GM21381 (cell line): ENCODE measurements around the gene EFCAB12.
"Not testable (repeated sequence)": the region's sequence is repeated elsewhere in the genome, so short reads cannot be mapped to it uniquely, and the experiment has no call there.

Experiments used
- ATAC-seq: cut with Tn5 transposase; IDR thresholded peaks from one replicate; pipeline ENCODE4 v1.9.1; 2021; ENCODE audit warnings: mild to moderate bottlenecking, moderate library complexity; ENCODE audit not compliant: unreplicated experiment

EFCAB12 gene

GRCh38 chr3:129421988-129422745 is 6.3 kb downstream of the EFCAB12 start:
- ATAC-seq = no peak

- ATAC-seq = no peak
These were observed 7.1 kb downstream of the EFCAB12 start for GRCh38 chr3:129421236-129421883.

DNA sequence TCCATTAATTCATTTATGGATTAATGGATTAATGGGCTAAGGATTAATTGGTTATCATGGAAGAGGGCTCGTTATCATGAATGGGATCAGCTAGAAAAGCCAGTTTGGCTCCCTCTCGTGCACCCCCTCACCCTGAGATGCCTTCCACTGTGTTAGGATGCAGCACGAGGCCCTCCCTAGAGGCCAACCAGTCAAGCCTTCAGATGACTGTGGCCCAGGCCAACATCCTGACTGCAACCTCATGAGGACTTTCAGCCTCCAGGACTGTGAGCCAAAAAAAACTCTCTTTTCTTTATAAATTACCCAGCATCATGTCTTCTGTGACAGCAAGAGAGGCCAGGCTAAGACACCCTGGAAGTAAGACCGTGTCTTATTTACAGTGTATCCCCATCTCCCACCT is 9.0 kb downstream of the EFCAB12 start:
- no peak for ATAC-seq

DNA sequence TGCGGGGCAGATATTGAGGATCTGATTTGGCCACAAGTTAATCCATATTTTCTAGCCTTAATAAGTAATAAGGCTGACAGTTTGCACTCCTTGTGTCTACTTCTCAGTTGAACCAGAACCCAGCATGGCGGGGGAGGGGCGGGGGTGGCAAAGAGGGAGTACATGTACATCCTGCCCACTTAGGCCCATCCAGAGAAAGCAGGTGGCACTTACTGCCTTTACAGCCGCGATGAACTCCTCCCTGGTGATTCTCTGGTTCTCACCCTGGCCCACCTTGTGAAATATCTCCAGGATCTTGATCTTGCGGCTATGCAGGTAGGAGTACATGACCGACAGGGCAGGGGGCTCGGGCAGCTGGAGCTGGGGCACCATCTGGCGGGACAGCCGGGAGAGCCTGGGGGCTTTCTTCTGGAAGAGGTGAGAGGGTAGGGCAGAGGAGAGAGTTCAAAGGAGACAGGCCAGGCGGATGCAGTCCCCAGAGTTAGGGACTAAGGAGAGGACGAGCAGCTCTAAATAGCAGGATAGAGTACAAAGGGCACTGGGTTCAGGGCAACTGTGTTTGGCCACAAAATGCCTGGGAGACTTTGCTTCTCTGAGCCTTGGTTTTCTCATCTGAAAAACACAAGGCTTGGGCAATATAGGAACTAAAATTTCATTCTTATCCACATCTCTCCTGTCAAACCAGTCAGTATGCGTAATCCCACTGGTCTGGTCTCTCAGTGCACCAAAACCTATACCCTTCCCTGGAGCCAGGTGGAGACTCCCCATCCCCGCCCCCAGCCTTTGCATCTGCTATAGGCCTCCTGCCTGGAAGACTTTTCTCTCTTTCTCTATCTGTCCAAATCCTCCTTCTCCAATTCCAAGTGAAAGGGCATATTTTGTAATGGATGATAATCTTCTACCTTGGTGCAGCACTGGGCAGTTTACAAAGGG is 10.1 kb downstream of the EFCAB12 start:
- no peak for ATAC-seq

GRCh38 chr3:129417326-129417725 is 11.1 kb downstream of the EFCAB12 start:
- no peak for ATAC-seq

- ATAC-seq = no peak
These were observed 12.0 kb downstream of the EFCAB12 start for GRCh38 chr3:129416415-129416814.

DNA sequence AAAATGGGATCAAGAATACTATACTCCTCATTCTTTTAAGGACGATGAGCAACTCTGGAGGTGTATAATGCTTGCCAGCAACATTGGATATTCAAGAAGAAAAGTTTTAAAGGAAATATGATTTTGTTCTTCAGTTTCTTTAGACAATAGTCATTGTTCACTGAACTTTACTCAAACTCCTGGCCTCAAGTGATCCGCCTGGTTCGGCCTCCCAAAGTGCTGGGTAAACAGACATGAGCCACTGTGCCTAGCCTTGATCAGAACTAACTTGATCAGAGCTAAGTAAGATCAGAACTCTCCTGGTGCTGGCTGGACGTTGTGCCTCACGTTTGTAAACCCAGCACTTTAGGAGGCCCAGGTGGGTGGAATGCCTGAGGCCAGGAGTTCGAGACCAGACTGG is 12.6 kb downstream of the EFCAB12 start:
- ATAC-seq = no peak

DNA sequence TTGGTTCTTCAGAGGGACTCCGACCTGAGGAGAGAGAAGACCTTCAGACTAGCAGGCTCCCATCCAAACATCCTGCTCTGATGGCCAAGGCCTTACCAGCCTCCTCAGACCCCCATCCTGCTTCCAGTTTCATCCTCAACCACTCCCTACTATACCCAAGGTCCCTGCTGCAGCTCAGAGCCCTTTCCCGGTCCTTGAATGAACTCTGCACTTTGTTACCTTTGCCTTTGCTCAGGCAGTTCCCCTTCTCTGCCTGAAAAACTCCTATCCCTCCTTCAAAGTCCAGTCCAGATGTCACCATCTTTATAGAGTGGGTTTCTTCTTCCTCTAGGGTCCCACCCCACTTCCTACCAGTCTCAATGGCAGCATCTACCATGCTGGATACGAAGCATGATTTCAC is 13.1 kb downstream of the EFCAB12 start:
- no peak for ATAC-seq

GRCh38 chr3:129413687-129414506 is 14.5 kb downstream of the EFCAB12 start:
- no peak for ATAC-seq

GRCh38 chr3:129413238-129413637 is 15.2 kb downstream of the EFCAB12 start:
- not testable (repeated sequence) for ATAC-seq

GRCh38 chr3:129412542-129413198 is 15.8 kb downstream of the EFCAB12 start:
- no peak for ATAC-seq

- ATAC-seq = no peak
These were observed 17.5 kb downstream of the EFCAB12 start for GRCh38 chr3:129410971-129411370.

DNA sequence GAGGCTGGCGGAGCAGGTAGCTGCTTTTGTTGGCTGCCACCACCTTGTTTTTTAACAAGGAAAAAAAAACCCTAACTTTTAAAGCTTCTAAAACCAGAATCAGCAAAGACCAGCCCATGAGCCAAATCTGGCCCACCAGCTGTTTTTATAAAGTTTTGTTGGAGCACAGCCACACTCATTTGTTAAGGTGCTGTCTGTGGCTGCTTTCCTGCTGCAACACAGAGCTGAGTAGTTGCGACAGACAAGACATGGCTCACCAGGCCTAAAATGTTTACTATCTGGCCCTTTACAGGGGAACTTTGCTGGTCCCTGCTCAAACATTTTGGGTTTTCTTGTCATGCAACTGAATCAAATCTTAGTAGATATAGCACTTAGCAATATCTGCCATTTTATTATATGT is 18.9 kb downstream of the EFCAB12 start:
- ATAC-seq = no peak

DNA sequence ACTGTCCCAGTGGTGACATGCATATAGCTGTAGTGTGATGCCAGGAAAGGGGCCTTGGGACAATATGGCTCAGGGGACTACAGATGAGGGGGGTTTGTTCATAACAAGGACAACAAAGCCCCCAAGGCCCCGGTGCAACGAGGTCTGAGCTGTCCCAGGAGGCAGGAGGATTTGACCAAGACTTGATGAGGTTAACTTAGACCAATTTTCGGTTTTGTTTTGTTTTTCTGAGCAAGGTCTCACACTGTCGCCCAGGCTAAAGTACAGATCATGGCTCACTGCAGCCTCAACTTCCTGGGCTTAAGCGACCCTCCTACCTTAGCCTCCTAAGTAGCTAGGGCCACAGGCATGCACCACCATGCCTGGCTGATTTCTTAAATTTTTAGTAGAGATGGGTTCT is 23.8 kb downstream of the EFCAB12 start:
- ATAC-seq = no peak

- no peak for ATAC-seq
These were observed 24.3 kb downstream of the EFCAB12 start for GRCh38 chr3:129404130-129404529.

GRCh38 chr3:129403450-129403849 is 25.0 kb downstream of the EFCAB12 start:
- ATAC-seq = no peak

DNA sequence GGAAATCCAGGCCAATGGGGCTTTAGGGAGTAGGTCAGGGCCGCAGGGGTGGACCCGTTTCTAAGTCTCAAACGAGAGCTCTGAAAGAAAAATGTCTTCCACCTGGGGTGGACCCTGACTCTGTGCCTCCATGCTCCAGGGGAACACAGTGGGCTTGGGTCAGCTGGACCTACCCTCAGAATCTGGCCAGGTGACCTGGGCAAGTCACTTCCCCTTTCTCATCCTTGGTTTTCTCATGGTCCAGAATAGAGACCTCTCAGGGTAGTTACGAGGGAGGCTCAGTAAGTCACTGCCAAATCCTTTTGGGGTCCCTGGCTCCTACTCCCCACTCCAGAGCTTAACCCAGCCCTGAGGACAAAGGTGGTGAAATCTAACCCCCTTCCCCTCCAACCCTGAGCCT is 25.8 kb downstream of the EFCAB12 start:
- ATAC-seq = no peak

DNA sequence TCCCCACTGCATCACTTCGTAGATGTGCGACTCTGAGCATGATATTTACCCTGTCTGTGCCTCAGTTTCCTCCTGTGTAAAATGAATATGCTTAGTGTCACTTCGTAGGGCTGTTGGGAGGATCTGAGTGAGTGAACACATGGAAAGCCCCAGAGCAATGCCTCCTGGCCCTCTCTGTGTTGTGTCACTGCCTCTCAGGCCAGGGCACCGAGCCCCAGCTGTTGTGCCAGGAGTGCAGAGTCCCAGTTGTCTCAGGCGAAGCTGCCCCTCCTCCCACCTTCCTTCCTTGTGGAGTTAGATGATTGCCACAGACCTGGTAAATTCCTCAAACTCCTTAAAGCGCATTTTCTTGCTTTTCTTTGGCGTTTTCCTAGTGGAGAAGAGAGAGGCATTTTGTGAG is 26.2 kb downstream of the EFCAB12 start:
- ATAC-seq = no peak

DNA sequence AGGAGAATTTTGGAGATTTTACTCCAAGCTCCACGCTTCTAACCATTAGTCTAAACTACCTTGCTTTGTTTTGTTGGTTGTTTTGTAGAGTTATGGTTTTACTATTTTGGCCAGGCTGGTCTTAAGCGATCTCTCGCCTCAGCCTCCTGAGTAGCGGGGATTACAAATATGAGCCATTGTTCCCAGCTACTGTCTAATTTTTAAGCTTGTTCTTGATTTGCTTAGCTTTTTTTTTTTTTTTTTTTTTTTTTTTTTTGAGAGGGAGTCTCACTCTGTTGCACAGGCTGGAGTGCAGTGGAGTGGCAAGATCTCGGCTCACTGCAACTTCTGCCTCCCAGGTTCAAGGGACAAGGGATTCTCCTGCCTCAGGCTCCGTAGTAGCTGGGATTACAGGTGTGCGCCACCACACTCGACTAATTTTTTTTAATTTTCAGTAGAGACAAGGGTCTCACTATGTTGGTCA is 28.5 kb downstream of the EFCAB12 start:
- no peak for ATAC-seq
